NCI-H2081 (cell line): Measurements from ENCODE around the gene TANC1.
"Not testable (repeated sequence)": the region's sequence is repeated elsewhere in the genome, so short reads cannot be mapped to it uniquely, and the experiment has no call there.

Experiments used
- DNase-seq, 2 experiments: peaks; one replicate each; lab custom pipeline; 2025; lab: John Stamatoyannopoulos, UW

Gene TANC1

GRCh38 chr2:159029936-159030335 lies 61.5 kb downstream of the TANC1 start:
- DNase-seq, result no peak

- DNase-seq, result no peak
Observed at GRCh38 chr2:159030674-159031380, 62.4 kb downstream of the TANC1 start.

- DNase-seq, result no peak
Observed at GRCh38 chr2:159032146-159032545, 63.7 kb downstream of the TANC1 start.

- DNase-seq, result no peak
Observed at GRCh38 chr2:159032580-159032979, 64.1 kb downstream of the TANC1 start.

- DNase-seq, result no peak
Observed at GRCh38 chr2:159034713-159035112, 66.3 kb downstream of the TANC1 start.

- DNase-seq, result peak in 1 of 2 experiments; percentile 43
Observed at GRCh38 chr2:159035790-159036411, 67.5 kb downstream of the TANC1 start.

- DNase-seq, result not testable (repeated sequence)
Observed at GRCh38 chr2:159036461-159036860, 68.0 kb downstream of the TANC1 start.

- DNase-seq, result not testable (repeated sequence)
Observed at GRCh38 chr2:159041328-159041727, 72.9 kb downstream of the TANC1 start.

GRCh38 chr2:159042115-159042850 lies 73.8 kb downstream of the TANC1 start:
- DNase-seq, result no peak

- no peak for DNase-seq
Observed at GRCh38 chr2:159043710-159044109, 75.3 kb downstream of the TANC1 start.

- no peak for DNase-seq
Observed at GRCh38 chr2:159044804-159045286, 76.4 kb downstream of the TANC1 start.

- no peak for DNase-seq
Observed at GRCh38 chr2:159045545-159046454, 77.4 kb downstream of the TANC1 start.

GRCh38 chr2:159046966-159047365 lies 78.5 kb downstream of the TANC1 start:
- no peak for DNase-seq

- DNase-seq, result no peak
Observed at GRCh38 chr2:159050426-159050825, 82.0 kb downstream of the TANC1 start.

- no peak for DNase-seq
Observed at GRCh38 chr2:159051133-159051532, 82.7 kb downstream of the TANC1 start.

GRCh38 chr2:159051661-159052060 lies 83.2 kb downstream of the TANC1 start:
- no peak for DNase-seq

GRCh38 chr2:159052157-159052601 lies 83.7 kb downstream of the TANC1 start:
- DNase-seq, result no peak

- DNase-seq, result no peak
Observed at GRCh38 chr2:159053161-159054031, 85.0 kb downstream of the TANC1 start.

GRCh38 chr2:159054032-159054334 lies 85.5 kb downstream of the TANC1 start:
- DNase-seq, result no peak

GRCh38 chr2:159054985-159055384 lies 86.5 kb downstream of the TANC1 start:
- DNase-seq, result no peak

GRCh38 chr2:159060518-159060917 lies 92.1 kb downstream of the TANC1 start:
- no peak for DNase-seq
